ENCODE data around the gene TRIM2.

The TRIM2 gene

DNA sequence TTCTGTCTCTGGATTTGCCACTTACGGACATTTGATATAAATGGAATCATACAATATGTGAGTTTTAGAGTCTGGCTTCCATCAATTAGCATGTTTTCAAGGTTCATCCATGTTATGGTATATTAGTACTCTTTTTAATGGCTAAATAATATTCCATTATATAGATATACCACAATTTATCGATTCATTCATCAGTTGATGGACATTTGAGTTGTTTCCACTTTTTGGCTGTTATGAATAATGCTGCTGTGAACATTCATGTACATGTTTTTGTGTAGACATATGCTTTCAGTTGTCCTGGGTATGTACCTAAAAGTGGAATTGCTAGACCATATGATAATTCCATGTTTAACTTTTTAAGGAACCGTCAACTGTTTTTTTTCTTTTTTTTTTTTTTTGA is 79.0 kb downstream of the TRIM2 start:
- no peak for DNase-seq

DNA sequence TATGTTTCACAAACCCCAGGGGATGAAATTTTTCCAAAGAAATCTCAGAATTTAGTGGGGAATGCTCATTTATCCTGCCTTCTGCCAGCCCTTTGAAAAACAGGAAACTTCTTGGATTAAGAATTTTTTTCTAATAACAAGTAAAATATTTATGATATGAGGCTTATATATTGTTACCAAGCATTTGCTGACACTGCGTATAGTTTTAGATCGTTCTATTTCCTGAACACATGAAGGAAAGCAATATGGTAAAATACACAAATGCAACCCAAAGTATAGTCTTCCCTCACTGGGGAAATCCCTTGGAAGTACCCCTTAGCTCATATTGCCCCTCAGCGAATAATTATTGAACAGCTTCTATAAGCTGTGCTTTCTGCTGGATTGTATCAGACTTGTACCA is 85.9 kb downstream of the TRIM2 start:
- no peak for DNase-seq

- DNase-seq, result no peak
These were observed 87.3 kb downstream of the TRIM2 start for GRCh38 chr4:153291562-153291961.

DNA sequence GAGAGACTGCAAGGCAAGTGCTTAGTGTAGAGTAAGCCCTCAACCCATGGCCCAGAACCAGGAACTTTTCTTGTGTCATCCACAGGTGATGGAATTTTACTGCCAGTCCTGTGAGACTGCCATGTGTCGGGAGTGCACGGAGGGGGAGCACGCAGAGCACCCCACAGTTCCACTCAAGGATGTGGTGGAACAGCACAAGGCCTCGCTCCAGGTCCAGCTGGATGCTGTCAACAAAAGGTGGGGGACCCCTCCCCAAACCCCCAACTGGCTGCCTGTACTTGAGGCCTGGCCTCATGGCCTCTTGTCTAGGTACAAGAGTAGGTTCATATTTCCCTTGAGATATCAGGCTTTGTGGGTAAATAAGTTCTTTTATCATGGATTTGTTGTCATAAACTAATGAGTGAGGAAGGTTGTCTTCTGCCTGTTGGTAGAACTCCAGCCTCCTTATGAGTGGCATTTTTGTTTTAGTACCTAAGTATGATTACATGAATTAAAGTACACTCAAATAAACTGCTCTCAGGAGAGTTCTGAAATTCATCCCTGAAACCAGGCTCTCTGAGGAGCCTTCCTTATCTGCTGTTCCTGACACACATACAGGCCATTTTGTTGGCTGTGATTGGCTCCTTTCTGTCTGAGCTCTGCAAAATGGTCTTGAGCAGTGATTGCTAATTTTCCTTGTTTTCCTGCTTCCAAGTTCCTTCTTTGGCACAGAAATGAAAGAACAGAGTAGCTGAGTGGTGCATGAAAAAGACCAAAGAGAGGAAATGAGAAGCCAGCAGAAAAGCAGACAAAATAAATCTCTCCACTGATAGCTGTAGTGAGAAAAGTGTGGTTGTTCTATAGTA is 88.9 kb downstream of the TRIM2 start:
- no peak for DNase-seq

DNA sequence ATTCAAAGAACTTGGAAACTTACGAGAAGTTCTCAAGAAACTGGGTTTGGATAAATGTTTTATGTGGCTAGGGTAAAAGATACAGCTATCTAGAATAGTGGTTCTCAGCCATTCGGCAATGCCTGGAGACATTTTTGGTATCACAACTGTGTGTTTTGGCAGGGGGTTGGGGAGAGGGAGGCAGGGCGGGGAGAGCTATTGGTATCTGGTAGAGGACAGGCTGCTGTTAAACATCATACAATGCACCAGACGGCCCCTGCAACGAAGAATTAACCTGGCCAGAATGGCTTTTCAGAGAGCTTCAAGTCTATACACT is 89.5 kb downstream of the TRIM2 start:
- DNase-seq, result no peak

GRCh38 chr4:153294631-153295030 is 90.4 kb downstream of the TRIM2 start:
- DNase-seq, result no peak

- DNase-seq, result no peak
These were observed 91.0 kb downstream of the TRIM2 start for GRCh38 chr4:153295131-153295755.

GRCh38 chr4:153296040-153296823 is 92.0 kb downstream of the TRIM2 start:
- no peak for DNase-seq

DNA sequence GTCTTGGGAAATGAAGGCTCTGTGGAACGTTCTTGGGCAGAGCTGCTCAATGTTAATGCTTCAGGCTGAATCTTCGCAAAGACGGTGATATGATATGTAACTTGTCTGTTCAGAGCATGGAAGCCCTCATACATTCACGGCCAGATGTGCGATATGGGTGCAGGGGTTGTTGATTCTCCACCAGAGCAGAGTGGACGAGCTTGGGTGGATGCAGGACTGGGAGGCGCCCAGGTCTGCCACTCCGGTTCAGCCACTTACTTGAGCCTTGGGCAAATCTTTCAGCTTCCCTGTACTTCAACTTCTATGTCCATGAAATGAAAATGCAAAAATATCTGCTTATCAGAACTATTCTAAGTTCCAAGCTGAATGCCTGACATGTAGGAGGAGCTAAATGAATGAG is 92.9 kb downstream of the TRIM2 start:
- DNase-seq, result no peak

DNA sequence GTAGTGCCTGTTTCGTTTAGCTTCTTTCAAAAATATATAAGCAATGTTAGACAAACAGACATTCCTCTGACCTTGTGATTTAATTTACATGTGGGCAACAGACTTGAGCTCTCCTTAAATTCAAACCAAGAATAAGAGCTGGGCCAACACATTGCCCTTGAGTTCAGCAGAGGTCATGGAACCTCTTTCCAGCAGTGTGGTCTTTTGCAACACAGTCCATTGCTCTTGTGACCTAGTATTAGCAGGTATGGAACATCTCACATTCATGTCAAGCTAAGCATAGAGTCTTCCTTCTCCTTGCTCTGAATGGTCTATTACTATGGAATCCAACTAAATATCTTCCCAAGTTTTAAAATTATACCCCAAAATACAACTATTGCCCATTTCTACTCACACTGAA is 106.5 kb downstream of the TRIM2 start:
- DNase-seq, result no peak

DNA sequence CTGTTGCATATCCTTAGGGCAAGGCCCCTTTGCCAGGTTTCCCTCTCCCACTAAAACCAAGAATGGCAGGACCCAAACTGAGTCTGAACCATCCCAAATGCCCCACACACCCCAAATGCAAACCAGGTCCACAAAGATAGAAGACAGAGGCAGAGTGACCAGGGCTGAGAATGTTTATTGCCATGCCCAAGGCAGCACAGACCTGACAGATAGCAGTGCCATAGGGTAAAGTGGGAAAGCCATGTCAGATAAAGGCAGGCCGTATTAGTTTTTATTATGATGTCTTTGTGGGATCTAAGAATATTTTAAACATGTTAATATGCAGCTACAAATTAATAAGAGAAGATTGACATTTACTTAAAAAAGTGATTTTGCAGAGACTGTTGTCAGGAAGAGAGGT is 110.7 kb downstream of the TRIM2 start:
- DNase-seq, result no peak

DNA sequence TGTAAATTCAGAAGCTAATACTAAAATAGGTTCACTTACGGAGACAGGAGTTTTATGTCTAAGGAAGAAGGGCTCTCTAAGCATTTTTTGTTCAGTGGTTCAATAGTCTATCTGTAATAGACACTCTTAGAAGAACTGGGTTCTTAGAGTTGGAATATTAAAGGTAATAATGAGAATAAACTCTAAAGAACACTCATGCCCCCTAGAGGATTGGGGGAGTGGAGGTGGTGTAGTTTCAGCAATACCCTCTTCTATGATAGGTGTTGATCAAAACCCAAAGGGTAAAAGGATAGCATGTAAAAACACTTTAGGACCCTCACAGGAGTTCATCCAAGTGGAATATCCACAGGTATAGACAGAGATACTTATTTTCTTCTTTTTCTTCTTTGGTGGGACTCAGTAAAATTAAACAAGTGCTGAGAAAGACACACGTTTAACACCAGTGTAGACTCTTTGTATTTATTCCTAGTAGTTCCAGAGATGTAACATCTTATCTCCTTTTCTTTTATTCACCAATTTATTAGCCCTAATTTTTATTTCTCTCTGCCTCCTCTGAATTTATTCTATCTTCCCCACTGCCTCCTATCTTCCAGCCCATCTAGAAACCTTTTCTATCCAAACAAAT is 114.6 kb downstream of the TRIM2 start:
- DNase-seq, result no peak

DNA sequence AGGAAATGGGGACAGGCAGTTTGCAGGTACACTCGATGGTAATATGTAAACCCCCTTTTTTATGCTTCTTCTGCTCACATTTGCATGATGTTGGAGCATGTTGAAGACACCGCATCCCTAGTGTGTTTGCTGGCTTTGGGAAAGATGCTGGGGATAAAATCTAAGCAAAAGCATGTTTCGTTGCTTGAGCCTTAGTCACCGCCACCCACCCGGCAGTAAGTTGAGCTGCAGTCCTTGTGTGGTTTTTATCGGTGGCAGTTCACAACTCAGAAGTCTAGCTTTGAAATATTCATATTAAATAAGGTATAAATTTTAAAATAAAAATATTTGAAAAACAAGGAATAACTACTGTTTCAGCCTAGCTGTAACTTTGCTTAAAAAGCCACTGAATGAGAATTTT is 118.5 kb downstream of the TRIM2 start:
- no peak for DNase-seq

DNA sequence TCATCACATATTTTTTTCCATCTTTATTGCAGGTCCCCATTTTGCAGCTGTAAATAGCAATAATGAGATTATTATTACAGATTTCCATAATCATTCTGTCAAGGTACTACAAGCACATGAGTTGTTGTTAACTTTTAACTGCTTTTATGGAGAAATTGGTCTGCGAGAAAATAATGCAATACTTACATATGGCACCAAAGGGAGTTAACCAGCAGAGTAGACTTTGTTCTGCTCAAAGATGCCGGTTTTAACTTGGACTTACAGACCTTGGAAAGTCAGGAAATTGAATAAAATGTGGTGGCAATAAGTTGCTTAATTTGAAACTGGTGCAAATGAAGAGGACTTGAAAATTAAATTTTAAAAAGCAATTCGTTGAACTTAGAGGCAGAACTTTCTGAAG is 119.8 kb downstream of the TRIM2 start:
- DNase-seq, result no peak

DNA sequence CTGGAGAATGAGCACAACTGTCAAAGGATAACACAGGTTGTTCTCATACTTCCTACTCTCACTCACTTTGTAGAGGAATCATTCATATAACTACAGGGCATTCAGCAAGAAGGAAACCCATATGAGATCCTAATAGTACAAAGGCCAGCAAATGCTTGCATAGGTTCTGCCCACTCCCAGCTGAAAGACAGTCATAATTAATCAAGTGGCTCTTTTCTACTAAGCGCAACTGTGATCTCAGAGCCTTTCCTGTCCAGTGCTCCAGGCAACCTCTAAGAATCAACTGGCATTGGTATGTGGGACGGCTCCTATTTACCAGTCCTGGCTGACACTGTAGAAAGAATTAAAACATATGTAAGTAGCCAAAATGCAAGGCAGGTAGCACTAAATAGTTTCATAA is 121.3 kb downstream of the TRIM2 start:
- DNase-seq, result no peak

GRCh38 chr4:153326513-153326912 is 122.3 kb downstream of the TRIM2 start:
- DNase-seq, result no peak

GRCh38 chr4:153327247-153327646 is 123.0 kb downstream of the TRIM2 start:
- no peak for DNase-seq

- DNase-seq, result no peak
These were observed 128.7 kb downstream of the TRIM2 start for GRCh38 chr4:153332936-153333335.

GRCh38 chr4:153333874-153334273 is 129.6 kb downstream of the TRIM2 start:
- DNase-seq, result no peak

DNA sequence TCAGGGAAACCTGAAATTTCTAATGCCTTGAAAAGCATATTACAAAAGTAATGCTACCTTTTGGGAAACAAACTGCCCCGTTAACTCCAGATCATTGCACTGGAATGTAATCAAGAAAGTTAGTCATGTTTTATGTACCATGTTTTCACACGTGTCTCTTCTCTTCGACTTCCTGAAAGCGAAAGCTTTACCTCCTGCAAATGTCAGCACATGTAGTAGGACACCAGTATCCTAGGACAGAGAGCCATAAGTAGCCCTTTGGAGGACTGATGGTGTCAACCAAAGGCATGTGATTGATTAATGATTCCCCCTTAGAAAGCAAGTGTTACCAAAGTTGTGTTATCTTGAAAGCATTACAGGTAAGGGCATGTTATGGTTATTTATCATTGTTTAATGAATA is 131.4 kb downstream of the TRIM2 start:
- DNase-seq, result no peak

DNA sequence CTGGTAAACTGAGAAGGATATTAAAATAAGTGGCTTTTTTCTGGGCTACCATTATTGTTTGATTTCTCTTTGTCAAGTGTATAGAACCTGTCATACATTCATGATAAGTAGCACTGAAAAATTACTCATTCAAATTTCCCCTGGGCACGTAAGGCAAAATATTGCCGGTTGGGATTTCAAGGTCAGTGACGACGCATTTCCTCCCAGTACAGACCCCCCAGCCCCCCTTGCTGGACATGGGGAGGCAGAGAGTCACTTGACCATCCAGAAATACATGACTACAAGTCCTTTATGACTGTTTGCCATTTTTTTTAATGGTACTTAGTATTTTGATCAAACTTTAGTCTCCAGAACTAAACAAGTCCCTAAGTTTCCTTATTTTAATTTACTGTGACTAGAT is 133.4 kb downstream of the TRIM2 start:
- no peak for DNase-seq

GRCh38 chr4:153341575-153342090 is 137.4 kb downstream of the TRIM2 start:
- no peak for DNase-seq
